Transverse colon (tissue), 3 donors: ENCODE results near the gene ADORA3.

Experiments used
- POLR2A ChIP-seq: fragments of 450-650 bp; IDR thresholded peaks from one replicate; pipeline ENCODE4 v1.6.1; 2016; ENCODE audit warnings: antibody characterized with exemption, mild to moderate bottlenecking, moderate library complexity
- TF ChIP-seq, protein P1 (sequence below), 5 experiments: fragments of 200-600 bp in 3 of 5; fragments of 450-650 bp in 2 of 5; sonication (generic) in 3 of 5; IDR thresholded peaks; 1 replicate in 2 of 5; 2 replicates in 3 of 5; pipeline ENCODE4 v1.5.1; 2016 to 2017; ENCODE audit warnings: antibody characterized with exemption in 5 of 5, inconsistent platforms in 3 of 5, mild to moderate bottlenecking in 2 of 5, moderate library complexity in 1 of 5

DNA sequence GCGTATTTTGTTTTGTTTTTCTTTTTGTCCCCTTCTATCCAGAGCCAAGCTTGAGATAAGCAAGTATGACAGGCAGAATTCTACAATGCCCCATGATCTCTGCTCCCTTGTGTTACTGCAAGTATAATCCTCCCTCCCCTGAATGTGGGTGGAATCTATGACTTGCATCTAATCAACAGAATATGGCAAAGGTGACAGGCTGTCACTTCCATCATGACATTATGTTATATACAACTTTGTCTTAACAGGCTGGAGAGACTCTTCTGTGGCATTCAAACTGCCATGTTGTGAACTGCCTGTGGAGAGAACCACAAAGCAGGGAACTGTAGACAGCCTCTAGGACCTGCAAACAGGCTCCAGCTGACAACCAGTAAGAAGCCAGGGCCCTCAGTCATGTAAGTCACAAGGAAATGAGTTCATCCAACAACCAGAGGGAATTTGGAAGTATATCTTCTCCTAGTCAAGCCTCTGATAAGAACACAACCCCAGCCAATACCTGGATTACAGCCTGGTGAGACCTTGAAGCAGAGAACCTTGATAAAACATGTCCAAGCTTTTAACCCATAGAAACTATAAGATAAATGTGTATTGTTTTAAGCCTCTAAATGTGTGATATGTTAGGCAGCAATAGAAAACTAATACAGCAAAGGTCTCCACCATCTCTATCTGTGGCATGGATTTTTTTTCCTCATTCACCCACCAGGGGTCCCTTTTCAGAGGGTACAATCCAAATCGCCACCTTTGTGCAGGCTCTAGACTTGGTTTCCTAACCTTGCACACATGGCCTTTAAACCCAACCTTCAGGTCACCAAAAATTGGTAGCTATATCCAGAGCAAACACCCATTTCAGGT, 35.3 kb downstream of the ADORA3 start:
- TF ChIP-seq, protein P1, sequence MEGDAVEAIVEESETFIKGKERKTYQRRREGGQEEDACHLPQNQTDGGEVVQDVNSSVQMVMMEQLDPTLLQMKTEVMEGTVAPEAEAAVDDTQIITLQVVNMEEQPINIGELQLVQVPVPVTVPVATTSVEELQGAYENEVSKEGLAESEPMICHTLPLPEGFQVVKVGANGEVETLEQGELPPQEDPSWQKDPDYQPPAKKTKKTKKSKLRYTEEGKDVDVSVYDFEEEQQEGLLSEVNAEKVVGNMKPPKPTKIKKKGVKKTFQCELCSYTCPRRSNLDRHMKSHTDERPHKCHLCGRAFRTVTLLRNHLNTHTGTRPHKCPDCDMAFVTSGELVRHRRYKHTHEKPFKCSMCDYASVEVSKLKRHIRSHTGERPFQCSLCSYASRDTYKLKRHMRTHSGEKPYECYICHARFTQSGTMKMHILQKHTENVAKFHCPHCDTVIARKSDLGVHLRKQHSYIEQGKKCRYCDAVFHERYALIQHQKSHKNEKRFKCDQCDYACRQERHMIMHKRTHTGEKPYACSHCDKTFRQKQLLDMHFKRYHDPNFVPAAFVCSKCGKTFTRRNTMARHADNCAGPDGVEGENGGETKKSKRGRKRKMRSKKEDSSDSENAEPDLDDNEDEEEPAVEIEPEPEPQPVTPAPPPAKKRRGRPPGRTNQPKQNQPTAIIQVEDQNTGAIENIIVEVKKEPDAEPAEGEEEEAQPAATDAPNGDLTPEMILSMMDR (IDR thresholded peaks at IDR 0.05): no peak
- no peak for TF ChIP-seq POLR2A
